Measurements from ENCODE around the gene CDH4. TPM values are rescaled to one million over a fixed set of nuclear protein-coding genes. Genes with fewer than 3 reads are reported as not detected.

CDH4 gene
- total and polyA plus RNA-seq, 2 of the 4 experiments (the other 2 are of a cell fraction): 1.6 to 3.5 TPM

- WGBS, 2 experiments (ENCODE audit: extremely low coverage in 2 of 2, insufficient read length in 1 of 2): 90% methylated on average over 4 of the region's 8 CpGs; no CpG with 5 or more reads in 1 of the 2 experiments
- in situ Hi-C loops (cut with MboI; ENCODE audit: low sequenced_read_pairs): no loop called here
- H3K23ac ChIP-seq (ENCODE audit: low read depth, low read length): no peak overlapping the region
Measured at GRCh38 chr20:61678437-61678836, 426.4 kb downstream of the CDH4 start.

More at GRCh38 chr20:61678437-61678836, 426.4 kb downstream of the CDH4 start:
- intact Hi-C loops (cut with micrococcal nuclease) (no loop called here), dilution Hi-C loops (cut with HindIII; ENCODE audit: low sequenced_read_pairs, unreplicated experiment) (no loop called here)
- ATAC-seq (ENCODE audit: low read depth) (no peak), DNase-seq (no peak)
- no peaks in the 10 kb centered on the region for H3K4me1 ChIP-seq (ENCODE audit: control insufficient read depth, insufficient read depth, low read length)
- H3K27me3 ChIP-seq (ENCODE audit: control insufficient read depth, insufficient read depth, low read length): no peaks in the 10 kb centered on the region; the same call in 1 of the 2 replicates
- H2BK120ac ChIP-seq (ENCODE audit: low read depth, low read length): no peak overlapping the region
- no peak overlapping the region for H2BK15ac ChIP-seq (ENCODE audit: low read depth, low read length)
- no peak overlapping the region for H2BK5ac ChIP-seq (ENCODE audit: low read depth, low read length, poor library complexity, severe bottlenecking)
- no peaks in the 10 kb centered on the region; the same call in 1 of the 2 replicates for H4K20me1 ChIP-seq (ENCODE audit: insufficient read depth, low read length)
- H3K18ac ChIP-seq (ENCODE audit: low read depth, low read length): no peak overlapping the region
- H3K9ac ChIP-seq (ENCODE audit: low read depth, low read length): no peak overlapping the region
- POLR2A ChIA-PET (ENCODE audit: unreplicated experiment): no interaction called here
- CTCF ChIA-PET: no interaction called here
- H3K9me3 ChIP-seq (ENCODE audit: control insufficient read depth, insufficient read depth, low read length): peaks cover 5% of the 10 kb centered on the region
- no peak overlapping the region for H3K4ac ChIP-seq (ENCODE audit: low read depth, low read length)
- no peaks in the 10 kb centered on the region for H3K36me3 ChIP-seq (ENCODE audit: control insufficient read depth, insufficient read depth, low read length)
- H3K56ac ChIP-seq (ENCODE audit: extremely low read depth, insufficient read depth, low read length): no peak overlapping the region
- no peak overlapping the region for H4K5ac ChIP-seq (ENCODE audit: low read depth, low read length)
- no peak overlapping the region for H4K8ac ChIP-seq (ENCODE audit: low read depth in 2 of 2, low read length in 2 of 2)
- H3K14ac ChIP-seq (replicated peaks; ENCODE audit: low read depth, low read length): no peak overlapping the region
- TF ChIP-seq MAZ (IDR thresholded peaks at IDR 0.05; ENCODE audit: borderline replicate concordance, low read depth, low read length) (no peak), FOS (IDR thresholded peaks at IDR 0.05; ENCODE audit: low read depth, low read length) (no peak), MAFK (IDR thresholded peaks at IDR 0.05; ENCODE audit: low read depth, low read length) (no peak), MXI1 (IDR thresholded peaks at IDR 0.05; ENCODE audit: borderline replicate concordance, low read depth, low read length) (no peak), SMC3 (IDR thresholded peaks at IDR 0.05; ENCODE audit: low read depth, low read length) (no peak), RCOR1 (IDR thresholded peaks at IDR 0.05; ENCODE audit: insufficient replicate concordance, low read length) (no peak), RAD21 (IDR thresholded peaks at IDR 0.05; ENCODE audit: low read length) (no peak), NFE2L2 (IDR thresholded peaks at IDR 0.05; ENCODE audit: low read depth, low read length) (no peak), USF2 (IDR thresholded peaks at IDR 0.05; ENCODE audit: low read depth, low read length) (no peak), ELK1 (IDR thresholded peaks at IDR 0.05; ENCODE audit: borderline replicate concordance, low read depth, low read length) (no peak), RFX5 (IDR thresholded peaks at IDR 0.05; ENCODE audit: low read depth, low read length) (no peak), CHD1 (IDR thresholded peaks at IDR 0.05; ENCODE audit: low read depth, low read length) (no peak), CTCF (conservative IDR thresholded peaks at IDR 0.05; ENCODE audit: low read depth, low read length) (no peak)
- H3K4me3 ChIP-seq (ENCODE audit: insufficient read depth, low read depth, low read length): no peak overlapping the region
- no peak overlapping the region for H2AK5ac ChIP-seq (ENCODE audit: low read depth, low read length)
- no peaks in the 10 kb centered on the region for H3K9me1 ChIP-seq (ENCODE audit: insufficient read depth, low read length)
- no peak overlapping the region for H4K91ac ChIP-seq (ENCODE audit: insufficient read depth, low read depth, low read length)
- H3K4me2 ChIP-seq (ENCODE audit: low read depth, low read length): no peak overlapping the region
- no peak overlapping the region for H2AK9ac ChIP-seq (replicated peaks; ENCODE audit: low read depth, low read length, poor library complexity)
- H3K27ac ChIP-seq (ENCODE audit: insufficient read depth, low read length): no peak overlapping the region
- H2BK20ac ChIP-seq (ENCODE audit: low read depth, low read length): no peak overlapping the region
- H2AFZ ChIP-seq (replicated peaks; ENCODE audit: low read length, poor library complexity): no peak overlapping the region
- no peaks in the 10 kb centered on the region for H3K79me1 ChIP-seq (ENCODE audit: low read depth in 1 of 2, low read length in 2 of 2)
- no TSS peak for BruUV-seq (replicated peaks)

Measured in IMR-90 (cell line).